Amniotic epithelial cell (primary cell): Measurements from ENCODE around the gene SMG9.
"Not testable (repeated sequence)": the region's sequence is repeated elsewhere in the genome, so short reads cannot be mapped to it uniquely, and the experiment has no call there.

Source experiments
- DNase-seq: peaks from one replicate; pipeline ENCODE4 v3.0.0-alpha.2; 2010; ENCODE audit warnings: low read depth

The SMG9 gene

DNA sequence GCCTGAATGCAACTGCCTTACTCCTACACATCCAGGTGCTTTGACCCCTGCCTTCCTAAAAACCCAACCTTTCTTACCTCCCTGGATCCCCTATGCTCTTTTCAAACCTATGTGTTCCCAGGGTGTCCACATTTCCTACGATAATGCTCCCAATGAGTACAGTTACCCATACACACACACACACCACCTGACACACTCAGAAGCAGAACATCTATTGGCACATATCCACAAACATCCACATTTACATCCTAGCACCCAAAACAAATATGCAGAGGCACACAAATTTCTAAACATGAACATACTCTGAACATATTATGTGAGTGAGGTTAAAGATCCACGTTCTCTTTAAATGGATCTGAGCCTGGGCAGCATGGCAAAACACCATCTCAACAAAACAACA is 62.4 kb downstream of the SMG9 start:
- no peak for DNase-seq

- no peak for DNase-seq
Measured at GRCh38 chr19:43691755-43692154, 63.0 kb downstream of the SMG9 start.

GRCh38 chr19:43690890-43691289 is 63.9 kb downstream of the SMG9 start:
- DNase-seq, result no peak

DNA sequence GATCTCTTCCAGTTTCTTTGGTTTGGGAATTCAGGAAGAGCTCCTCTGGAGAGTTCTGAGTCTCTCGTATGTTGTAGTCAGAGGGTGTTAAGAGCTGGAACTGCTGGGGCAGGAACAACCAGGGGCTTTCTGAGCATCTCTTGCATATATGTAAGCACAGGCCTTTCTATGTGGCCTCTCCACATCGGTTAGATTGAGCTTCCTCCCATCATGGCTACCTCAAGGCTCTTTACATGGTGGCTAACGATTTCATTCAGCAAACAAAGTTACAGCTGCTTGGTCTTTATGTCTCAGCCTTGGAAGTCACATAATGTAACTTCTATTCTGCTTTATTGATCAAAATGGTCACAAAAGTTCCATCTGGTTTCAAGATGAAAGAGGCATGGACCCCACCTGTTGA is 64.3 kb downstream of the SMG9 start:
- DNase-seq, result no peak

- DNase-seq, result no peak
Measured at GRCh38 chr19:43688059-43688701, 66.6 kb downstream of the SMG9 start.

GRCh38 chr19:43687660-43687997 is 67.1 kb downstream of the SMG9 start:
- no peak for DNase-seq

- no peak for DNase-seq
Measured at GRCh38 chr19:43684326-43684725, 70.4 kb downstream of the SMG9 start.

GRCh38 chr19:43683905-43684304 is 70.9 kb downstream of the SMG9 start:
- DNase-seq, result no peak

DNA sequence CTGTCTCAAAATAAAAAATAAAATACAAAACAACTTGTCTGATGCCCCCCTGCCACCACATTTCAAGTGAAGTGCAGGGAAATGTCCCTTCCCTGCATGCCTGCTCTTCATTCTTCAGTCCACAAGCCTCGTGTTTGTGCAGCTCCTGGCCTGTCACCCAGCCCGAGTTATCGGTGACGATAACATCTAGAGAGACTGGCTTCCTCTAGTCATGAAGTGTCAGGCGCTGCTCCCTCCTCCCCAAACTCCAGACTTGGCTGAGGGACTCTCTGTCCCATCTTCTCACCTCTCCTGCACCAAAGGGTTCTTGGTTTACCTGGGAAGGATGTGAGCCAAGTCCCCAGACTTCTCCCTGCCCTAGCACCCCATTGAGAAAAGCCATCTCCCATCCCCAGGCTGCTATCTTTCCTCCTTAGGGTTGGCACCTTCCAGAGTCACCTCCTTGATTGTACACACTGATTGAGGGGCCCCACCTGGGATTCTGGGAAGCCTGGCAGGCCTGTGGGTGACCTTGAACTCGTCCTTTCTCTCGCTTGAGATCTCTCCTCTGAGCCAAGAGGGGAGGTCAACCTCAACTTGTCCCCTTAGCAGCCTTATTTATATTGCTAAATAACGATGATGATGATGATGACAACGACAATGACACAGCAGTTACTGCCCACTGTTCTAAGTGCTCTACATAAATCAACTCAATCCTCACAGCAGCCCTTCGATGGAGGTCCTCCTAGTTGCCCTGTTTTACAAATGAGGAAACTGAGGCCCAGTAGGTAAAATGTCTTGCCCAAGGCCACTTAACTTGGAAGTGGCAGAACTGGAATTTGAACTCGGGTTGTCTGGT is 71.7 kb downstream of the SMG9 start:
- no peak for DNase-seq

DNA sequence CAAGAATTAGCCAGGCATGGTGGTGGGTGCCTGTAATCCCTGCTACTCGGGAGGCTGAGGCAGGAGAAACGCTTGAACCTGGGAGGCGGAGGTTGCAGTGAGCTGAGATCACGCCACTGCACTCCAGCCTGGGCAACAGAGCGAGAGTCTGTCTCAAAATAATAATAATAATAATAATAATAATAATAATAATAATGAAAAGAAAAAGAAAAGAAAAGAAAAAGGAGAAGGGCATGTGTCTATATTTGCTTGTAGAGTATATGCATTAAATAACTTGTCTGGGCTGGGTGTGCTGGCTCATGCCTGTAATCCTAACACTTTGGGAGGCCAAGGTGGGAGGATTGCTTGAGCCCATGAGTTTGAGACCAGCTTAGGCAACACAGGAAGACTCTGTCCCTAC is 72.5 kb downstream of the SMG9 start:
- DNase-seq, result not testable (repeated sequence)

- no peak for DNase-seq
Measured at GRCh38 chr19:43681821-43682220, 72.9 kb downstream of the SMG9 start.

DNA sequence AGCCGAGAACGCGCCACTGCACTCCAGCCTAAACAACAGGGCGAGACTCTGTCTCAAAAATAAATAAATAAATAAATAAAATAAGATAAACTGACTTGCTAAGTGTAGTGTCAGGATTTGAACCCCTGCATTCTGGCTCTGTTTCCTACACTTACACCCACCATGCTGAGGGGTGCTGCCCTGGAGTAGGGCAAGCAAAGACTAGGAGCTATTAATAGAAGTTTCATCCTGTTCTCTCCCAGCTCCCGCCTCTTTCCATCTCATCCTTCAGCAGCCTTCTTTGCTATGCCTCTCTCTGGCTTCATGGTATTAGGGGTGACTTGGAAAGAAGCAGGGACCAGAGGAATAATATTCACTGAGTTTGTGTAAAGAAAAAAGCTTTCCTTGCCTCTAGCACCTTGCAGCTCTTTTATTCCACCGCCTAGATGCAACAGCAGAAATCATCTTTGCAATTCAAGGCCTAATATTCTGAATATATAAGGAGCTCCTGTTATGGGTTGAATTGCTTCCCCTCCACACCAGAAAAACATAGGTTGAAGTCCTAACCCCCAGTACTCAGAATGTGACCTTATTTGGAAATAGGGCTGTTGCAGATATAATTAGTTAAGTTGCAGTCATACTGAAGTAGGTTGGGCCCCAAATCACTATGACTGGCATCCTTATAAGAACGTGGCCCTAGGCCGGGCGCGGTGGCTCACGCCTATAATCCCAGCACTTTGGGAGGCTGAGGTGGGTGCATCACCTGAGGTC is 76.1 kb downstream of the SMG9 start:
- no peak for DNase-seq
